COR-L47 (cell line): ENCODE measurements around the gene RNF150.
A peak's percentile ranks its signal among the peaks of the same experiment; 100 is the strongest.
"Not testable (repeated sequence)": the region's sequence is repeated elsewhere in the genome, so short reads cannot be mapped to it uniquely, and the experiment has no call there.

Source experiments
- DNase-seq: peaks from one replicate; lab custom pipeline; 2025; lab: John Stamatoyannopoulos, UW

Gene RNF150

DNA sequence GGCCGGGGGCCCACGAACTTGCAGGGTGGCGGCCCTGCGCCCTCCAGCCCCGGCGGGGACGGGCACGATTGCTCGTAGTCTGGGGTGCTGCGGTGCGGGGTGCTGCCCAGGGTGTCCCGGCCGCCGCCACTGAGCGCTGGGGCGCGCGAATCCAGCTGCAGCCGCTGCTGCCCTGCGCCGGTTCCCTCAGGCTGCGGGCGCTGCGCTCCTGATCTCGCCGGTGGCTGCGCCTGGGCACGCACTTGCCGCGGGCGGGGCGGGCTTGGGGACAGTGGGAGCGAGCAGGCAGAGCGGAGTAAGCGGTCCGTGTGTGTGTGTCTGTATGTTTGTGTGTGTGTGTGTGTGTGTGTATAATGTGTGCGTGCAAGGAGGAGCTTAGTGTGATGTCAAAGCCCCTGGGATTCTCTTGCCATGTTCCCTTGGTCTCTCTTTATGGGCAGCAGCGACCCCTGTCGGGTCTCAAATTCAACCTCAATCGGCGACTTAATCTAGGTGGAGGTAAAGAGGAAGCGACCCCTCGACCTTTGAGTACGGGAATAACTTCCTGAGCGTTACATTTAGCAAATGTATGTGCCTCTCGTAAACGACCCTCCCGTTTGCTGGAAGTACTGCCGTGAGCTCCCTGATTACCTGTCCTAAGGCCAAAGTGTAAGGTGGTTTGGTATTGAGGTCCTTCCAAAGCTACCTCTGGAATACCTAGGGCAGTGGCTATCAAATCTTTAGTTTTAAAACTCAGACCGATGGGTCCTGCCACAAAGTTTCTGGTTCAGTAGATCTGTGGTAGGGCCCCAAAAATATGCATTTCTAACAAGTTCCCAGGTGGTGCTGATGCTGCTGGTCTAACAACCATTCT lies at the start of gene RNF150:
Gene RNF150 (minus strand): TSS at position 324 of the 853 bp plus-strand sequence.
- peak; percentile 87 for DNase-seq

DNA sequence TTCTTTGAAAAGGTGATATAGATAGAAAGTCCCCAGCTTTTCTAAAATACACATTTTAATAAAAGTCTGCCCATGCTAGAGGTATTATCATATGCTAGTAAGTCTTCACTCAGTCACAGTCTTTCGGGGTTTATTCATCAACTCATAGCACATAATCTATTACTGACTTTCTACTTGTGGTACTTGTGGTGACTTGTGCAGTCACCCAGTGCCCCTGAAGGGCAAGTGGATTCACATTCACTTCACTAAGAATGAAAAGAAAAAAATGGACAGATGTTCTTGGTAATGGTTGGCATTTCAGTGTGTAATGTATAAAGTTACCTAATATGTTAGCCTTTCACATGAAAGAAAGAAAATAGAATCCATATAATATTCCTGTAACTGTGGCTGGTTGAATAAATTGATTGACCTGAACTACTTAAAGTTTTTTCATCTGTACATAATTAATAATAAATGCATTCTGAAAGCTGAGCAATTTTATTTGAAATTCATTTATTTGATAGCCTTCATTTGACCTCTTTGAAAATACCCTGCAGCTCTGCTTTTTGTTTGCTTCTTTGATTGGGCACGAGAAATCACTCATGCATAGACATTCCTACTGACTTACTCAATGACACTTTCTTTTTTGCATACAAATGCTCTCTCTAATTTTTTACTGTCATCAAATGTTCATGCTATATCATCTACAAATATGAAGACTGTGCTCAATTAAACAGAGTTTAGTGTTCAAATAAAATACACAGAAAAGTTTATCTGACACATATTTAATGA lies 47.9 kb upstream of the RNF150 start:
- DNase-seq: no peak

DNA sequence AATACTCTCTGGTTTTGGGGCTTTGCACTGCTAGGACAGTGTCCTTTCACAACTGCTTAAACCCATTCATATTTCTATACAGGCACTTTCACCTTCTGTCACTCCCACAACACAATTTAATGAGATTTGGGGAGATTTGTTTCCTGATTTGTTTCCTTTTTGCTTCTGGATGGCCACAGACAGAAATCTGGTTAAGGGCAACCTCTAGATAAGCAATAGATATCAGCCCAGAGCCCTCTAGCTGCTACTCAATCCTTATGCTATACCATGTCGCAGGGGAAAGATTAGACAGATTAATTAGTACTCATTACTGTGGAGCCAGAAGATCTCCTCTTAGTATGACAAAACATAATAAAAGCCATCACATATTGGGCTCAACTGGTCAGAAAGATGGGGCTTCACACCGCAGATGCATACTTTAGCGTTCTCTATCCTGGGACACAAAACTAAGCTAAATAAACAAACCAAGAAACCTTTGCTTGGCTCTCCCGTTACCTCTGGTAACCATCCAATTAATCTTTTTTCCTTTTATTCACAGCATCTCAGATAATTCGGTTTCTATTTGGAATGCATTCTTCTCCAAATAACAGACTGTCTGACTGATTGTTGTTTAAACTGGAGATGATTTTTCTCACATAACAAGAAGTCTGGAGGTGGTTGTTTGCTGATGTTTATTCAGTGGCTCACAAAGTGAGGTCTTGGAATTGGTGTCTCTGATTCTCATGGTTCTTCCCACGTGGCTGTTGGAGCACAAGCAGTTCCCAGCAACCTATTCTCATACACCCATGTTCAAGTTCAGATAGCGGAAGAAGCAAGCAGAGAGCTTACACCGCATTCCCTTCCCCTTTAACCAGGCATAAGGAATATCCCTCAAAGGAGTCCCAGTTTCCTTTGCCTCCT lies 46.5 kb upstream of the RNF150 start:
- no peak for DNase-seq

DNA sequence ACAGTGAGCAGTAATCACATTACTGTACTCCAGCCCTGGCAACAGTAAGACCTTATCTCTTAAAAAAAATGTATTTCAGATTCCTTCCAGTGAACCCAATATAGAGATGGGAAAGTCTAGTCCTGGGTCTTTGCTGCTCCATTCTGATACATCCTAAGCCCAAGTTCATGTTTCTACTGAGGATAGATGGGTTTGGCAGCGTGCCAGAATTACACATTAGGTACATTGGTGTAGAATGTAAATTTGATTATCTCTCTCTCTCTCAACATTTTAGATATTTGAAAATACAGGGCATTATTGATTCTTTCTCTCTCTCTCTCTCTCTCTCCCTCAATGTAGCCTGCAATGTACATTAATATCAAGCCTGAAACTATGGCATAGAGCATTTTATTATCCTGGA lies 43.9 kb upstream of the RNF150 start:
- DNase-seq: no peak

DNA sequence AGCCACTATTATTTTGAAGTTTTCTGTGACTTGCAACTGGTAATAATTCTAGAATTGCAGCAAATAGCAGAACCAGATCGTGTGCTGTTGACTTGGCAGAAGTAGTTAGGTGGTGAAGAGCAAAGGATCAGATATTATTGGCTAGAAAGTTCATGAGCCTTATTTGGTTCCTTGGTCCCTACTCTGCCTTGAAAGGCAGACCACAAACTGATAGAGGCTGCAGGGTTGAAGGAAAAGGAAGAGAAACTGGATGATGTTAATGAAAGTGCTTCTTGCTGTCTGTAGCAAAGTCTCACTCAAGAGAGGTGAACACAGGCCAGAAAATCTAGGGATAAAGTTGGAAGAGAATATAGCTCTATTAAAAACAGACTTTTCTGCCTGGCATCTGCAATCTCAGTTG lies 41.2 kb upstream of the RNF150 start:
- no peak for DNase-seq

DNA sequence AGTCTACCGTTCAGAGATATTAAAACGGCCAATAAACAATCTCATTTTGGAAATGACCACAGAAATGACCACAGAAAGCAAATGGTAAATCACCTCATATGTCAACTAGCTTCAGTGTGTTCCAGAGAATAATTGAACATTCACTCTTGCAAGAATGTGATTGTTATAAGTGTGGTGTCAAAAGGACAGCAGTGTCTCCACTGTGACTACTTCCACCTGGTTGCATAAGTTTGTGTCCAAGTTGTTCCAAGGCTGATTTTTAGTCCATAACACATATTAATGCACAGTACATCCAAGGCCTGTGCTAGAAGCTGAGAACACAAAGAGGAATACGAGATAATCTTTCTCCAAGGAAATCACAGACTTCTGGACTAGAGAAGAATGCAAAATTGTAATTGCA lies 37.4 kb upstream of the RNF150 start:
- DNase-seq: no peak

- DNase-seq: no peak
These were observed 36.1 kb upstream of the RNF150 start for GRCh38 chr4:141169391-141169790.

GRCh38 chr4:141165001-141165400 lies 31.7 kb upstream of the RNF150 start:
- DNase-seq: not testable (repeated sequence)

- DNase-seq: no peak
These were observed 25.8 kb upstream of the RNF150 start for GRCh38 chr4:141159027-141159426.

DNA sequence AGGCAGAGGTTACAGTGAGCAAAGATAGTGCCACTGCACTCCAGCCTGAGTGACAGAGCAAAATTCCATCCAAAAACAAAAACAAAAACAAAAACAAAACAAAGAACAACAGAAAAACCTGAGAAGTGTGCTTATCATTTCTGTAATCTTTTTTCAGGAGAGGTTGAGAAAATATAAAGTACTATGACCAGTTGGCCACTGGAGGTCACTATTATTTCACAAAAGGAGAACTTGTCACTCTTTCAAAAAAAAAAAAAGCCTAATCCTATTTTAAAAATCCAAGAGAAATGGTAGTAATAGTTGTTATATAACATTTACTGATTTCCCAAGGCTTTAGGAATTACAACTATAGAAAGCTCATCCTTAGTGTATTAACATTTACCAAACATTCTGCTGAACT lies 24.9 kb upstream of the RNF150 start:
- peak; percentile 22 for DNase-seq

GRCh38 chr4:141155586-141155985 lies 22.3 kb upstream of the RNF150 start:
- DNase-seq: no peak

DNA sequence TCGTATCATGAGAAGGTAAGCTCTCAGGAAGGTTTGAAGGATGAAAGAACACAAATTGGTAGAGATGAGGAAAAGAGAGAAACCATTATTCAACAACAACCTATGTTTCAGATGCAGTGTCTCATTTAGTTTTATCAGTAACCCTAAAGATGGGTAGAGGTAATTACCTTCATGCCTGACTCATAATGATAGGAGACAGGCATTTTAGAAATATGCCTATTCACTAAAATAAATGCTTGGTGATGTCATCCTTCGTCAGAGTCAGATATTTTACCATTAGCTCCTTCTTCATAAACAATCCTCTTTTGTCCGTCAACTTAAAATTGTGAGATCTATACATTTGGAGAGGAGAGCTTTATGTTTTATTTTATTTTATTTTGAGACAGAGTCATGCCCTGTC lies 21.5 kb upstream of the RNF150 start:
- no peak for DNase-seq

GRCh38 chr4:141153751-141154510 lies 20.7 kb upstream of the RNF150 start:
- DNase-seq: peak; percentile 3

DNA sequence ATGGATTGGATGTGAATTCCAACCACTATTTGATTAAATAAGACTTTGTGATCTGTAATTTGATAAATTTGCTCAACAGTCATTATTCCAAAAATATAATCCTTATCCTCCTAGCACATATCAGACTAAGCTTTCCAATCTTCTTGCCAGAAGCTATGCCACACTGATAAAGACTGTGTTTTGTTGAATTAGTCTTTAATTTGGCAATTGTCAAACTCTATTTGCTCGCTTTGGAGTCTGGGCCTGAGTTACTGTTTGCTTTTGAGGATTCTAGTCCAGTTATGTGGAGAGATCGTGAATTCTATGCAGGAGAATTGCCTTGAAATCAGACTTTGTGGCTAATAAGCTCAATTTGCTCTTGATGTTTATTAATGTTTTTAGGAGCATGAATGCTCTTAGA lies 10.9 kb upstream of the RNF150 start:
- no peak for DNase-seq

- DNase-seq: no peak
These were observed 9.2 kb upstream of the RNF150 start for GRCh38 chr4:141142423-141142822.

- peak; percentile 78 for DNase-seq
These were observed 7.3 kb upstream of the RNF150 start for GRCh38 chr4:141140391-141141200.

DNA sequence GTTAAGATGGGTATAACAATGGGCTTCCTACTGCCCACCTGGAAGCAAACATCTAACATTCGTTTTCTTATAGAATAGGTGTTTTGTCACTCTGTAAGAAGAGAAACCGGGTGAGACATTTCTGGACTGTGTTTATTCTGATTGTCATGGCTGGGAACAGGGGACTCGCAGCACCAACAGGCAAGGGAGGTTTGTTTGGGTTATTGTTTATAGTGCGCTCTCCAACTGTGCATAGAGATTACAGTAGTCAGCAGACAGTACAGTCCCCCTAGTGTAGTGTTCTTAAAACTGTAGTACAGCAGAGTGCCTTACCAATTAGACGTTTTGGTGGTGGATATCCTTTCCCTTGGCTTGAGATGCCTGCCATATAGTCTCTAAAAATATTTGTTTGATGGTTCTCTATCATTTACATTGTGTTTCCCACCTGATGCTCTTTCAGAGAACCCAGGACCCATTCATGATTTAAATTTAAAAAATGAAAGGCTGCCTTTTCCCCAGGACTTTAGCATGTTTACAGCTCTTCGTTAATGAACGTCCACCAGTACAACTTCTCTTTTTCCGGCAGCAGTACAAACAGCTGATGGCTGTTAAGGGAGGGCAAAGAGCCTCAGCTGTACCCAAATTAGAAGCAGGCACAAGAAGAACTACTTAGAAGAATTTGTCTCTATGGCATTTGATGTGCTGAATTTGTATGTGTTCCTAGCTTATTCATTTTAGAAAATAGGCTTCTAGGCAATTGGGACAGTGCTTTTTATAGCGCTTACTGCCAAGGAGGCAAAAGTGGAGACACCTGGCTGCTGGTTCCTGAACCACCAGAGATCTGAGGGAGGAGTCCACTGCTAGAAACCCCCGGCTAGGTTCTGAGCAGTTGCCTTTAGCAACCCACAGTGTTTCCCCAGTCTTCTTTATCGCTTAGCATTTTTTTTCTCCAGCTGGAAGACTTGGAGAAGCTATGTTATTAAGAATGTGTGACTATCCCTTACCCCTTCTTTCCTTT lies 1.0 kb upstream of the RNF150 start:
- DNase-seq: peak; percentile 25

- no peak for DNase-seq
These were observed 542 bp downstream of the RNF150 start for GRCh38 chr4:141132709-141133145.

DNA sequence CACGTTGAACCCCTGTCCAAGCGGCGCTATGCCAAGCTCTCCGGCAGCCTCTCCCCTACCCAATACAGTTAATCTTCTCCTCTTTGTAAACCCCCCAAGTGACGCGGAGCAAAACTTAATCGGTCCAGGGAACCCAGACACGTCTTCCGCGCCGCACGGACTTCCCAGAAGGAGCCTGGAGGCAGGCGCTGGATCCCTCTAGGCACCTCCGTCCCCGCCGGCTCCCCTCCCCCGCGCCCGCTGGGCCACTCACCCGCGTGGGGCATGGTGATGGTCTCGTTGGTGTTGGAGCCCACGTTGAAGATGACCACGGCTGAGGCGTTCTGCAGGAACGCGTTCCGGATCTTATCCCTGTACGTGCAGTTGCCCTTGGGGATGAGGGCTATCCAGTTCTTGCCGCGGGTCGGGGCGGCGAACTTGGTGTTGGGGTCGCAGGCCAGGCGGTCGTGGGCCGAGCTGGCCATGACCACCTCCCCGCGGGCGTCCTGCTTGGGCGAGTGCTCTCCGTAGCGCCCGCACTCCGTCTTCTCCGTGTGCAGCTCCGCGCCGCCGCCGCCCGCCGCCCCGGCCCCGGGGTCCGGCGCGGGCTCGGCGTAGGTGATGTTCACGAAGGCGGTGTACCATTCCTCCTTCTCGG lies 1.1 kb downstream of the RNF150 start:
- DNase-seq: peak; percentile 19
